Limb (tissue), 2 donors: ENCODE data around the gene CWF19L2.
"Not testable (repeated sequence)": the region's sequence is repeated elsewhere in the genome, so short reads cannot be mapped to it uniquely, and the experiment has no call there.

Experiments
- DNase-seq, 2 donors: peaks; one replicate each; pipeline ENCODE4 v3.0.0-alpha.2; 2016; ENCODE audit errors: extremely low spot score in 2 of 2

The CWF19L2 gene

GRCh38 chr11:107439586-107440167 is 17.9 kb downstream of the CWF19L2 start:
- DNase-seq, result no peak

- no peak for DNase-seq
Observed at GRCh38 chr11:107438148-107438547, 19.5 kb downstream of the CWF19L2 start.

- DNase-seq, result no peak
Observed at GRCh38 chr11:107430525-107430924, 27.1 kb downstream of the CWF19L2 start.

- no peak for DNase-seq
Observed at GRCh38 chr11:107427569-107428180, 29.9 kb downstream of the CWF19L2 start.

- no peak for DNase-seq
Observed at GRCh38 chr11:107413352-107413751, 44.3 kb downstream of the CWF19L2 start.

GRCh38 chr11:107408762-107409211 is 48.8 kb downstream of the CWF19L2 start:
- DNase-seq, result no peak

- DNase-seq, result no peak
Observed at GRCh38 chr11:107405260-107405659, 52.4 kb downstream of the CWF19L2 start.

GRCh38 chr11:107401131-107401530 is 56.5 kb downstream of the CWF19L2 start:
- not testable (repeated sequence) for DNase-seq

GRCh38 chr11:107397357-107397756 is 60.3 kb downstream of the CWF19L2 start:
- no peak for DNase-seq

- peak in 1 of 2 donors; percentile 11 for DNase-seq
Observed at GRCh38 chr11:107392611-107393010, 65.0 kb downstream of the CWF19L2 start.

- DNase-seq, result not testable (repeated sequence)
Observed at GRCh38 chr11:107390701-107391100, 66.9 kb downstream of the CWF19L2 start.

GRCh38 chr11:107387666-107388065 is 70.0 kb downstream of the CWF19L2 start:
- no peak for DNase-seq

GRCh38 chr11:107385361-107385981 is 72.2 kb downstream of the CWF19L2 start:
- no peak for DNase-seq

GRCh38 chr11:107384144-107384852 is 73.3 kb downstream of the CWF19L2 start:
- no peak for DNase-seq

- DNase-seq, result no peak
Observed at GRCh38 chr11:107372439-107372838, 85.2 kb downstream of the CWF19L2 start.

- DNase-seq, result no peak
Observed at GRCh38 chr11:107370390-107370789, 87.2 kb downstream of the CWF19L2 start.

GRCh38 chr11:107359701-107360100 is 97.9 kb downstream of the CWF19L2 start:
- DNase-seq, result no peak

GRCh38 chr11:107357877-107358276 is 99.7 kb downstream of the CWF19L2 start:
- no peak for DNase-seq

GRCh38 chr11:107354780-107355179 is 102.8 kb downstream of the CWF19L2 start:
- no peak for DNase-seq

- no peak for DNase-seq
Observed at GRCh38 chr11:107337917-107338316, 119.7 kb downstream of the CWF19L2 start.

GRCh38 chr11:107331728-107332127 is 125.9 kb downstream of the CWF19L2 start:
- no peak for DNase-seq

GRCh38 chr11:107329164-107329563 is 128.5 kb downstream of the CWF19L2 start:
- DNase-seq, result no peak
